MCF 10A (cell line): ENCODE results near the gene GET3. TPM values are rescaled to one million over a fixed set of nuclear protein-coding genes. Genes with fewer than 3 reads are reported as not detected.
"Not testable (repeated sequence)": the region's sequence is repeated elsewhere in the genome, so short reads cannot be mapped to it uniquely, and the experiment has no call there.

ENCODE experiments used
- BruUV-seq: library from RNA; stranded (reverse); fragments of 400-500 nt; replicated peaks from 2 replicates; lab custom pipeline; 2021; lab: Mats Ljungman, UMichigan
- CTCF ChIA-PET: fragments of 300-600 bp; sonication (Branson Sonifier 250); formaldehyde crosslinking; extraction: SDS; loops from one replicate; lab custom pipeline; 2021; ENCODE audit warnings: antibody characterized with exemption, inconsistent platforms; lab: Yijun Ruan, JAX
- POLR2A ChIA-PET: fragments of 300-600, 350-650 bp; sonication (Branson Sonifier 250); formaldehyde crosslinking; extraction: SDS; loops from one replicate; lab custom pipeline; 2020; ENCODE audit warnings: antibody characterized with exemption, inconsistent platforms; lab: Yijun Ruan, JAX
- DNase-seq: peaks from one replicate; pipeline ENCODE4 v3.0.0-alpha.2; 2018; ENCODE audit not compliant: unreplicated experiment
- H3K27ac Mint-ChIP-seq: one replicate; pipeline ENCODE4 v1.8.0; 2022; ENCODE audit warnings: mild to moderate bottlenecking, low read depth, mixed read lengths; ENCODE audit not compliant: unreplicated experiment
- H3K27me3 Mint-ChIP-seq: one replicate; pipeline ENCODE4 v1.8.0; 2022; ENCODE audit warnings: mixed read lengths; ENCODE audit not compliant: insufficient read depth, unreplicated experiment
- H3K36me3 Mint-ChIP-seq: one replicate; pipeline ENCODE4 v1.8.0; 2022; ENCODE audit warnings: mild to moderate bottlenecking, moderate library complexity, mixed read lengths; ENCODE audit not compliant: insufficient read depth, unreplicated experiment
- H3K4me1 Mint-ChIP-seq: one replicate; pipeline ENCODE4 v1.8.0; 2022; ENCODE audit warnings: mixed read lengths; ENCODE audit not compliant: insufficient read depth, unreplicated experiment
- H3K4me3 Mint-ChIP-seq: one replicate; pipeline ENCODE4 v1.8.0; 2022; ENCODE audit warnings: mild to moderate bottlenecking, moderate library complexity, mixed read lengths; ENCODE audit not compliant: unreplicated experiment
- H3K9me3 Mint-ChIP-seq: one replicate; pipeline ENCODE4 v1.8.0; 2022; ENCODE audit warnings: mixed read lengths; ENCODE audit not compliant: unreplicated experiment
- CTCF ChIP-seq: fragments of 200-600 bp; IDR thresholded peaks from one replicate; pipeline ENCODE4 v1.8.0; 2022; ENCODE audit warnings: antibody characterized with exemption, mild to moderate bottlenecking; ENCODE audit not compliant: unreplicated experiment
- intact Hi-C: fragments of 100-400 bp; cut with micrococcal nuclease; formaldehyde crosslinking; loops from 2 replicates; pipeline ENCODE4 v1.14.1; 2022
- total RNA-seq: library from RNA; stranded (reverse); gene quantifications from 2 replicates; pipeline ENCODE4 v1.2.3, GENCODE V29; 2022

Gene GET3
- total RNA-seq, 1 experiment from 2014 or later: 62.9 TPM

GRCh38 chr19:12706332-12706718 is 31.0 kb upstream of the GET3 start:
- intact Hi-C loops: no loop called here
- POLR2A ChIA-PET: interaction anchor here (3.1 kb wide), 1 partner anchor 9 kb away, joined by 13 read pairs; the partner anchor contains the start of gene FBXW9
- Mint-ChIP-seq H3K4me1 (no peaks in the 10 kb centered on the region), H3K4me3 (no peak overlapping the region), H3K36me3 (peaks cover 96% of the 10 kb centered on the region), H3K27me3 (no peaks in the 10 kb centered on the region), H3K9me3 (no peaks in the 10 kb centered on the region), H3K27ac (no peak overlapping the region)
- CTCF ChIA-PET: no interaction called here
- BruUV-seq: no TSS peak
- no peak for TF ChIP-seq CTCF
- DNase-seq: no peak

GRCh38 chr19:12708641-12709040 is 28.7 kb upstream of the GET3 start:
- H3K27me3 Mint-ChIP-seq: no peaks in the 10 kb centered on the region
- no TSS peak for BruUV-seq
- intact Hi-C loops: no loop called here
- TF ChIP-seq CTCF: no peak
- ChIA-PET CTCF (interaction anchor here (0.6 to 1.3 kb wide), 2 partner anchors 139 to 141 kb away, joined by 3 to 5 read pairs; no protein-coding TSS in a partner anchor), POLR2A (interaction anchor here (0.7 to 3.1 kb wide), 2 partner anchors 12 kb away, joined by 3 to 13 read pairs; partner anchors contain the start of gene FBXW9)
- no peak overlapping the region for H3K4me3 Mint-ChIP-seq
- H3K27ac Mint-ChIP-seq: no peak overlapping the region
- H3K36me3 Mint-ChIP-seq: peaks cover 97% of the 10 kb centered on the region
- DNase-seq: no peak
- no peaks in the 10 kb centered on the region for H3K4me1 Mint-ChIP-seq
- H3K9me3 Mint-ChIP-seq: no peaks in the 10 kb centered on the region

- no peak overlapping the region for H3K27ac Mint-ChIP-seq
- H3K36me3 Mint-ChIP-seq: peaks cover 97% of the 10 kb centered on the region
- H3K4me1 Mint-ChIP-seq: no peaks in the 10 kb centered on the region
- no peak for TF ChIP-seq CTCF
- POLR2A ChIA-PET: no interaction called here
- intact Hi-C loops: no loop called here
- DNase-seq: no peak
- no peaks in the 10 kb centered on the region for H3K27me3 Mint-ChIP-seq
- no peak overlapping the region for H3K4me3 Mint-ChIP-seq
- no TSS peak for BruUV-seq
- no peaks in the 10 kb centered on the region for H3K9me3 Mint-ChIP-seq
- CTCF ChIA-PET: interaction anchor here (1.0 to 2.1 kb wide), 6 partner anchors 23 to 140 kb away, joined by 3 to 8 read pairs (median 5); partner anchors contain the start of gene TRIR
Observed at GRCh38 chr19:12711187-12711586, 26.1 kb upstream of the GET3 start.

GRCh38 chr19:12712077-12712476 is 25.2 kb upstream of the GET3 start:
- intact Hi-C loops, BruUV-seq, POLR2A ChIA-PET, H3K4me1 Mint-ChIP-seq, DNase-seq, H3K4me3 Mint-ChIP-seq, H3K27me3 Mint-ChIP-seq, H3K9me3 Mint-ChIP-seq, H3K27ac Mint-ChIP-seq: not testable (repeated sequence)
- peak; percentile 32 for TF ChIP-seq CTCF
- CTCF ChIA-PET: interaction anchor here (0.6 to 2.1 kb wide), 3 partner anchors 22 to 1818 kb away, joined by 3 to 6 read pairs (median 5); partner anchors contain the start of gene TRIR
- peaks cover 96% of the 10 kb centered on the region for H3K36me3 Mint-ChIP-seq

- H3K27me3 Mint-ChIP-seq, H3K27ac Mint-ChIP-seq, intact Hi-C loops, H3K9me3 Mint-ChIP-seq, H3K4me1 Mint-ChIP-seq, BruUV-seq, H3K4me3 Mint-ChIP-seq, DNase-seq: not testable (repeated sequence)
- ChIA-PET CTCF (interaction anchor here (0.7 to 1.4 kb wide), 6 partner anchors 14 to 83 kb away, joined by 3 to 4 read pairs (median 3); no protein-coding TSS in a partner anchor), POLR2A (interaction anchor here (1.1 kb wide), 1 partner anchor 16 kb away, joined by 4 read pairs; no protein-coding TSS in a partner anchor)
- H3K36me3 Mint-ChIP-seq: peaks cover 96% of the 10 kb centered on the region
Observed at GRCh38 chr19:12713304-12713703, 24.0 kb upstream of the GET3 start.
